Measurements from ENCODE around the gene PLEKHA5.

DNA sequence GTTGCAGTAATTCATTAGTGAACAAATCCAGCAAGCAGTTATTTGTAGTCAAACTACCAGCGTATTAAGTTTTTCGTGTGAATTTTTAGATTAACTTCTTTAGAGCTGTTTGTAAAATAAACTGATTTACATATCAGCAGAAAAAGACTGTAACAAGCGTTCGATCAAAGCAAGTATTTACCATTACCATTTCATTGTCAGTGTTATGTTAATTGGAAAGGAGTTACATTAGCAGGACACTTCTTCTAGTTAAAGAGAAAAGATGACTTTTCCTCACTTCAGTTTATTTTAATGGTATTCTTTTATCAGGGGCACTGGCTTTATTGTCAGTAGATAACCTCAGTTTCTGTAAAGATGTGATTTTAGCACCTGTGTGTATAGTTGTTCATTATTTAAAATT lies 158.6 kb downstream of the PLEKHA5 start:
- TF ChIP-seq, protein P1, sequence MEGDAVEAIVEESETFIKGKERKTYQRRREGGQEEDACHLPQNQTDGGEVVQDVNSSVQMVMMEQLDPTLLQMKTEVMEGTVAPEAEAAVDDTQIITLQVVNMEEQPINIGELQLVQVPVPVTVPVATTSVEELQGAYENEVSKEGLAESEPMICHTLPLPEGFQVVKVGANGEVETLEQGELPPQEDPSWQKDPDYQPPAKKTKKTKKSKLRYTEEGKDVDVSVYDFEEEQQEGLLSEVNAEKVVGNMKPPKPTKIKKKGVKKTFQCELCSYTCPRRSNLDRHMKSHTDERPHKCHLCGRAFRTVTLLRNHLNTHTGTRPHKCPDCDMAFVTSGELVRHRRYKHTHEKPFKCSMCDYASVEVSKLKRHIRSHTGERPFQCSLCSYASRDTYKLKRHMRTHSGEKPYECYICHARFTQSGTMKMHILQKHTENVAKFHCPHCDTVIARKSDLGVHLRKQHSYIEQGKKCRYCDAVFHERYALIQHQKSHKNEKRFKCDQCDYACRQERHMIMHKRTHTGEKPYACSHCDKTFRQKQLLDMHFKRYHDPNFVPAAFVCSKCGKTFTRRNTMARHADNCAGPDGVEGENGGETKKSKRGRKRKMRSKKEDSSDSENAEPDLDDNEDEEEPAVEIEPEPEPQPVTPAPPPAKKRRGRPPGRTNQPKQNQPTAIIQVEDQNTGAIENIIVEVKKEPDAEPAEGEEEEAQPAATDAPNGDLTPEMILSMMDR (IDR thresholded peaks at IDR 0.05), result no peak
- no peak for TF ChIP-seq POLR2A (IDR thresholded peaks at IDR 0.05)

Data from testis (tissue), 2 donors.